HG02938 (cell line): Measurements from ENCODE around the gene NECAB2.

Experiments
- ATAC-seq: cut with Tn5 transposase; IDR thresholded peaks from one replicate; pipeline ENCODE4 v1.9.1; 2021; ENCODE audit warnings: mild to moderate bottlenecking, moderate library complexity; ENCODE audit not compliant: unreplicated experiment

NECAB2 gene

GRCh38 chr16:83965444-83966152 is 2.4 kb upstream of the NECAB2 start:
- no peak for ATAC-seq

- ATAC-seq: no peak
These were observed 1.8 kb upstream of the NECAB2 start for GRCh38 chr16:83966153-83966696.

GRCh38 chr16:83967091-83967490 is 953 bp upstream of the NECAB2 start:
- ATAC-seq: no peak

- ATAC-seq: no peak
These were observed 335 bp downstream of the NECAB2 start for GRCh38 chr16:83968306-83968851.

- ATAC-seq: no peak
These were observed 1.0 kb downstream of the NECAB2 start for GRCh38 chr16:83968891-83969649.

GRCh38 chr16:83969771-83970429 is 1.9 kb downstream of the NECAB2 start:
- no peak for ATAC-seq

GRCh38 chr16:83970430-83970815 is 2.4 kb downstream of the NECAB2 start:
- no peak for ATAC-seq

GRCh38 chr16:83971165-83972130 is 3.4 kb downstream of the NECAB2 start:
- no peak for ATAC-seq

- ATAC-seq: no peak
These were observed 4.4 kb downstream of the NECAB2 start for GRCh38 chr16:83972256-83973008.

- ATAC-seq: no peak
These were observed 5.0 kb downstream of the NECAB2 start for GRCh38 chr16:83973077-83973476.

GRCh38 chr16:83973581-83974385 is 5.7 kb downstream of the NECAB2 start:
- no peak for ATAC-seq

- no peak for ATAC-seq
These were observed 6.4 kb downstream of the NECAB2 start for GRCh38 chr16:83974475-83974874.

- ATAC-seq: no peak
These were observed 7.7 kb downstream of the NECAB2 start for GRCh38 chr16:83975590-83976260.

GRCh38 chr16:83977056-83977815 is 9.2 kb downstream of the NECAB2 start:
- no peak for ATAC-seq

- ATAC-seq: no peak
These were observed 10.4 kb downstream of the NECAB2 start for GRCh38 chr16:83978401-83978904.

- no peak for ATAC-seq
These were observed 11.4 kb downstream of the NECAB2 start for GRCh38 chr16:83979441-83979840.

- ATAC-seq: no peak
These were observed 12.8 kb downstream of the NECAB2 start for GRCh38 chr16:83980794-83981193.
